Gastrocnemius medialis (tissue), 4 donors: Measurements from ENCODE around the gene ZFYVE19.

Source experiments
- CTCF ChIP-seq, 5 experiments: fragments of 450-650 bp in 3 of 5; fragments of 200-600 bp in 2 of 5; sonication (generic) in 2 of 5; IDR thresholded peaks in 4 of 5; conservative IDR thresholded peaks in 1 of 5; 1 replicate in 4 of 5; 2 replicates in 1 of 5; pipeline ENCODE4 v1.5.1; 2016 to 2019; ENCODE audit warnings: antibody characterized with exemption in 5 of 5, mild to moderate bottlenecking in 3 of 5, moderate library complexity in 3 of 5
- POLR2A ChIP-seq, 2 donors: fragments of 450-650 bp; IDR thresholded peaks; one replicate each; pipeline ENCODE4 v1.6.1; 2017; ENCODE audit warnings: antibody characterized with exemption in 2 of 2, mild to moderate bottlenecking in 2 of 2, moderate library complexity in 2 of 2

GRCh38 chr15:40789999-40790398 lies 16.9 kb upstream of the ZFYVE19 start:
- TF ChIP-seq CTCF (IDR thresholded peaks at IDR 0.05 in 4 of 5, conservative IDR thresholded peaks at IDR 0.05 in 1 of 5) (no peak), POLR2A (IDR thresholded peaks at IDR 0.05) (no peak)
